IPS-15b (cell line): Measurements from ENCODE around the gene COL21A1.

Experiments used
- H3K27me3 ChIP-seq: one replicate; pipeline ENCODE4 v1.6.1; 2013; ENCODE audit warnings: low read length; ENCODE audit not compliant: control insufficient read depth, insufficient read depth
- H3K36me3 ChIP-seq: one replicate; pipeline ENCODE4 v1.6.1; 2013; ENCODE audit warnings: low read length; ENCODE audit not compliant: control insufficient read depth, insufficient read depth
- H3K4me1 ChIP-seq: one replicate; pipeline ENCODE4 v1.6.1; 2013; ENCODE audit warnings: mild to moderate bottlenecking, low read length; ENCODE audit not compliant: control insufficient read depth, insufficient read depth
- H3K4me3 ChIP-seq: one replicate; pipeline ENCODE4 v1.5.1; 2013; ENCODE audit warnings: low read depth, low read length
- H3K9ac ChIP-seq: one replicate; pipeline ENCODE4 v1.6.1; 2013; ENCODE audit warnings: low read depth, mild to moderate bottlenecking, low read length
- H3K9me3 ChIP-seq: one replicate; pipeline ENCODE4 v1.6.1; 2013; ENCODE audit warnings: mild to moderate bottlenecking, low read length; ENCODE audit not compliant: control insufficient read depth, insufficient read depth

COL21A1 gene

GRCh38 chr6:56244089-56244488 lies 3.3 kb downstream of the COL21A1 start:
- no peaks in the 10 kb centered on the region for H3K36me3 ChIP-seq
- H3K4me3 ChIP-seq: no peak overlapping the region
- no peak overlapping the region for H3K9ac ChIP-seq
- H3K9me3 ChIP-seq: no peaks in the 10 kb centered on the region
- H3K27me3 ChIP-seq: peaks cover 7% of the 10 kb centered on the region
- H3K4me1 ChIP-seq: peaks cover 15% of the 10 kb centered on the region

DNA sequence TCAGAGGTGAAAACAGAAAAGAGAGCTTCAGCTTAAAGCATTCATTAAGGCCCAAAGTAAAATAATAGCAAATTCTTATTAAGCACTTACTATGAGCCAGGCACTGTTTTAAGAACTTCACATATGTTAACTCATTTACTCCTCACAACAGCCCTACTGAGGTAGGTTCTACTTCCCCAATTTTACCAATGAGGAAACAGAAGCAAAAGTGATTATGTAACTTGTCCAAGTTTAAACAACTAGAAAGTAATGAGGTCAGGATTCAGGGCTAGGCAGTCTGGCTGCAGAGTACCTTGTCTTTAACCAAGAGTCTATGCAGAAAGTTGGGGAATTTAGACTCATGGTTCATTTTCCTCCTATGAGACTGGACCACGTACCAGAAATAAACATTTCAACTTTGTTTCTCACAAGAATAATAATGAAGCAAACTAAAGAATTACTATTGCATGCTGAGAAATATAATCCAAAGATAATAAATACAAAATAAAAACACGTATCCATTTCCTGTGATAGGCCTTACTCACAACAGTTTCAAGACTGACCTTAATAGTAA lies 3.8 kb downstream of the COL21A1 start:
- H3K9me3 ChIP-seq: no peaks in the 10 kb centered on the region
- H3K27me3 ChIP-seq: peaks cover 6% of the 10 kb centered on the region
- H3K4me1 ChIP-seq: peaks cover 15% of the 10 kb centered on the region
- no peak overlapping the region for H3K4me3 ChIP-seq
- no peaks in the 10 kb centered on the region for H3K36me3 ChIP-seq
- no peak overlapping the region for H3K9ac ChIP-seq

DNA sequence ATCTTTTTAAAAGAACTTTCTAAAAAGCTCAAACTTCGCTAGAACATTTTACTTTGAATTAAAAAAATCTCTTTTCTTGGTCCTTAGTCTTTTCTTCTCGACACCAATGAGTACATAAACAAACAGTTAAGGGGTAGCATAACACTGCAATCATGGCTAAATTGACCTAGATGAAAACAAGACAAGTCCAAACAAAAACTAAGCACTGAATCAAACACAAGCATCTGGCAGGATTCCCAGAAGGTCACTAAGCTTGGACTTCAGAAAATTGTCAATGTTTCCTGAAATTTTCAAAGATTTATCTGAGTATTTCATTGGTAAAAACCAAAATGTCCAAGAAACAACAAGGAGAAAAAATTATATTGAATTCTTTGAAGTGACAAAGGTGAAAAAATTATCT lies 5.0 kb downstream of the COL21A1 start:
- no peaks in the 10 kb centered on the region for H3K9me3 ChIP-seq
- H3K4me3 ChIP-seq: no peak overlapping the region
- H3K27me3 ChIP-seq: no peaks in the 10 kb centered on the region
- no peak overlapping the region for H3K9ac ChIP-seq
- H3K4me1 ChIP-seq: peaks cover 12% of the 10 kb centered on the region
- H3K36me3 ChIP-seq: no peaks in the 10 kb centered on the region

DNA sequence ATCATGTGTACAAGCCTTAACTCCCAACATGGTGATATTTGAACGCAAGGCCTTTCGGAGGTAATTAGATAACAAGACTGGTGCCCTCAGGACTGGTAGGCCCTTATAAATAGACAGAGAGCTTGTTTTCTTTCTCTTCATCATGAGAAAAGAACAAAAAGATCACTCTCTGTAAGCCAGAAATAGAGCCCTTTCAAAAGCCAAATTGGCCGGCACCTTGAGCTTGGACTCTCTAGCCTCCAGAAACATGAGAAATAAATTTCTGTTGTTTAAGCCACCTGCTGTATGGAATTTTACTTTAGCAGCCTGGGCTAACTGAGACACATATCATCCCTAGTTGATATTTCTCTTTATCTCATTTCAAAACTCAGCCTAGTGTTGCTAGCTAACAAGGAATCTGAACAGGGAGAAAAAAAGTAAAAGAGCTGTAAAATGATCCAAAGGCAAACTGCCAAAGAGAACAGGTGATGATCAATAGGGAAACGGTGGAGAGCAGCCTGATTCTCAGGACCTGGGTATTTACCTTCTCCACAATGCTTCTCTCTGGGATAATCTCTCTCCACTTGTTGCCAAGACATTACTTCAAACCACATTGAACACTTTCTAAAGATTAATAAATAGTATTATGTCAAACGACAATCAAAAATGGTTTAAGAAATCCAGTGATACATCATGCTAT lies 6.1 kb downstream of the COL21A1 start:
- Histone ChIP-seq H3K9me3 (no peaks in the 10 kb centered on the region), H3K36me3 (no peaks in the 10 kb centered on the region), H3K9ac (no peak overlapping the region), H3K4me1 (peaks cover 12% of the 10 kb centered on the region), H3K4me3 (no peak overlapping the region), H3K27me3 (no peaks in the 10 kb centered on the region)

GRCh38 chr6:56238352-56238751 lies 9.0 kb downstream of the COL21A1 start:
- Histone ChIP-seq H3K4me3 (no peak overlapping the region), H3K36me3 (no peaks in the 10 kb centered on the region), H3K9me3 (no peaks in the 10 kb centered on the region), H3K4me1 (no peaks in the 10 kb centered on the region), H3K27me3 (no peaks in the 10 kb centered on the region), H3K9ac (no peak overlapping the region)

DNA sequence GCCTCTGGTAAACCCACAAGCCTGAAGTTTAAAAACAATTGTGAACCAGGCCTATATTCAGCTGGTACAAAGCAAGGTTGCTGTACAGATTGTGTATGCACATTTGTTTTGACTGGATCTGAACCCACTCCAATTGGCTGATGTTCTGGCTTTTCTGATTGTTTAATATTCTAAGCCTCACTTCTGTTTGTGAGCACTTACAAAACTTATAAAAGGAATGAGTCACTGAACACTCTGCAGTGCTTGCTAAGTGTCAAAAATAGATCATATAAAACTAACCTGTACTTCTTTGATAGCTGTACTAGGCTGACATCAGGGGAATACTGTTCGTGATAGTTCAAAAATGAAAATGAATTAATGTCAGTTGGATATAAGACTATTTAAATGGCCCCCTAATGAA lies 12.1 kb downstream of the COL21A1 start:
- Histone ChIP-seq H3K27me3 (no peaks in the 10 kb centered on the region), H3K4me1 (no peaks in the 10 kb centered on the region), H3K9ac (no peak overlapping the region), H3K9me3 (no peaks in the 10 kb centered on the region), H3K36me3 (no peaks in the 10 kb centered on the region), H3K4me3 (no peak overlapping the region)

GRCh38 chr6:56232436-56232835 lies 14.9 kb downstream of the COL21A1 start:
- no peaks in the 10 kb centered on the region for H3K27me3 ChIP-seq
- H3K4me3 ChIP-seq: no peak overlapping the region
- no peaks in the 10 kb centered on the region for H3K9me3 ChIP-seq
- H3K36me3 ChIP-seq: no peaks in the 10 kb centered on the region
- no peak overlapping the region for H3K9ac ChIP-seq
- no peaks in the 10 kb centered on the region for H3K4me1 ChIP-seq

- no peak overlapping the region for H3K9ac ChIP-seq
- H3K9me3 ChIP-seq: no peaks in the 10 kb centered on the region
- H3K27me3 ChIP-seq: no peaks in the 10 kb centered on the region
- H3K4me1 ChIP-seq: no peaks in the 10 kb centered on the region
- H3K36me3 ChIP-seq: no peaks in the 10 kb centered on the region
- no peak overlapping the region for H3K4me3 ChIP-seq
Observed at GRCh38 chr6:56231827-56232226, 15.6 kb downstream of the COL21A1 start.

DNA sequence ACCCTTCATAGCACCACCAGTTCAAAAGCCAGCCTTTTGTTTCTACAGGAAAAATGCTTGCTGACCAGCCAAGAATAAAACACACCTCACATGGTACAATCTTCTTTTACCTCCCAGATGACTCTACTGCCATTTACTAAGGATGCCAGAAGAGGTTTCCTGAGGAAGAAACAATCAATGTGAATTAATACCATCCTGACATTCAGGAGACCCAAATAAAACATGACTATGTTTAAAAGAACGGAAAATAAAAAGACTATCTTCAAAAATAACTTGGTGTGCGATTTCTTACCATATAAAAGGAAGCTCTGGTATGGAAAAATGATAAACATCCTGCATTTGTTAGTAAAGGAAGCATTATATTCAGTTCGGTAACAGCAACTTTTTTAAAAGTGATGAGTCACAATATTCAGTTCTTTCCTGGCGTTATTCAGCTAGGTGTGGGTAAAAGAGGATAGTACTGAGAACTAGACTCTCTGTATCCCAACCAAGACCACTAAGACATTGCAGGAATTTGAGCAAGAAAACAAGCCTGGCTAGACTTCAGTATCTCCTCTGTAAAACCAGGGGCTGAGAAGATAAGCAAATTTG lies 16.3 kb downstream of the COL21A1 start:
- no peak overlapping the region for H3K4me3 ChIP-seq
- H3K9me3 ChIP-seq: no peaks in the 10 kb centered on the region
- no peaks in the 10 kb centered on the region for H3K27me3 ChIP-seq
- no peaks in the 10 kb centered on the region for H3K4me1 ChIP-seq
- no peak overlapping the region for H3K9ac ChIP-seq
- H3K36me3 ChIP-seq: no peaks in the 10 kb centered on the region

DNA sequence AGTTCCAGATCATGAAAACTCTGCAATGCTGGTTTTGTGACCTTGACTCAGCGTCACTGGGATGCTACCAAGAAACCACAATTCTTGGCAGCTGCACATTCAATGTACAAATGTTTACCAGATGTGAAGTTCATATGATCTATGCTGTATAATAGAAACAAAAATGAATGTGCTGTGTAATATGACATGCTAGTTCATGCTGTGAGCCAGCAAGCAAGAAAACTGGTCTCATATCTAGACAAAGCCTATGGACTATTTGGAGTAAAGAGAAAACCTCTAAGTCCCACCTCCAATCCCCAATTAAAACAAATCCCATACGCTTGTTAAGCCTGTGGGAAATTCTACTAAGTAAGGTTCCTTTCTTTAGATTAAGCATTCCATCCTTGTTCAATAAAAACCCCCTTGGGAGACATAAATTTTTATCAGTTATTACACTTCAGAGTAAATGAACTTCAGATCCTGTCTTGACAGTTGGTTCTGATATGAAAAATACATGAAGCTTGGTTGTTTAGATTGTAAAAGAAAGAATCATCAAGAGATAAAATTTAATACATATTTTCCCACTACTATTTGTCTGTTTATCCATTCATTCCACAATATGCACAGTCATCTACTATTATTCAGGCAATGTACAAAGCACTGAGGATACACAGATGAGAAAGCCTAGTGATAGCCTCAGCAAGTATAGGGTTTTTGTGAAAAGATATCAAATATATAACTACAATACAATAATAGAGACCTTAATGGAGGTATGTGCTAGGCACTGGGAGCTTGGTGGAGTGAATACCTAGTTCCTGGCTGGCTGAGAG lies 20.1 kb downstream of the COL21A1 start:
- H3K4me1 ChIP-seq: no peaks in the 10 kb centered on the region
- no peaks in the 10 kb centered on the region for H3K36me3 ChIP-seq
- H3K4me3 ChIP-seq: no peak overlapping the region
- no peaks in the 10 kb centered on the region for H3K9me3 ChIP-seq
- no peaks in the 10 kb centered on the region for H3K27me3 ChIP-seq
- H3K9ac ChIP-seq: no peak overlapping the region

GRCh38 chr6:56223995-56224394 lies 23.4 kb downstream of the COL21A1 start:
- H3K4me1 ChIP-seq: no peaks in the 10 kb centered on the region
- H3K9me3 ChIP-seq: no peaks in the 10 kb centered on the region
- no peaks in the 10 kb centered on the region for H3K27me3 ChIP-seq
- no peak overlapping the region for H3K4me3 ChIP-seq
- H3K36me3 ChIP-seq: no peaks in the 10 kb centered on the region
- no peak overlapping the region for H3K9ac ChIP-seq
